Measurements from ENCODE around the gene MFF.
"Not testable (repeated sequence)": the region's sequence is repeated elsewhere in the genome, so short reads cannot be mapped to it uniquely, and the experiment has no call there.

Gene MFF

GRCh38 chr2:227379095-227379494, 54.0 kb downstream of the MFF start, which contains the start of gene TM4SF20:
Gene TM4SF20, minus strand, starts transcription at chr2:227379306. Its CDS starts 38 bp downstream, at chr2:227379268.
- H3K4me1 Mint-ChIP-seq: no peaks in the 10 kb centered on the region
- H3K9me3 Mint-ChIP-seq: no peaks in the 10 kb centered on the region
- H3K27me3 Mint-ChIP-seq (ENCODE audit: low read depth): no peaks in the 10 kb centered on the region
- H3K4me3 Mint-ChIP-seq: no peak within 1 kb of the TSS
- H3K36me3 Mint-ChIP-seq (ENCODE audit: low read depth): no peaks in the 10 kb centered on the region
- TF ChIP-seq CTCF (IDR thresholded peaks at IDR 0.05; ENCODE audit: unreplicated experiment in 3 of 3): no peak
- H3K27ac Mint-ChIP-seq: no peak within 1 kb of the TSS

GRCh38 chr2:227382241-227382835, 57.3 kb downstream of the MFF start:
- not testable (repeated sequence) for H3K4me3 Mint-ChIP-seq; H3K27ac Mint-ChIP-seq; H3K36me3 Mint-ChIP-seq (ENCODE audit: low read depth); H3K4me1 Mint-ChIP-seq; H3K9me3 Mint-ChIP-seq; H3K27me3 Mint-ChIP-seq (ENCODE audit: low read depth)

- Mint-ChIP-seq H3K9me3 (no peaks in the 10 kb centered on the region), H3K4me3 (no peak overlapping the region), H3K27me3 (ENCODE audit: low read depth) (no peaks in the 10 kb centered on the region), H3K27ac (no peak overlapping the region), H3K4me1 (no peaks in the 10 kb centered on the region), H3K36me3 (ENCODE audit: low read depth) (no peaks in the 10 kb centered on the region)
- no peak for TF ChIP-seq CTCF (IDR thresholded peaks at IDR 0.05; ENCODE audit: unreplicated experiment in 3 of 3)
Observed at GRCh38 chr2:227383686-227384085, 58.6 kb downstream of the MFF start.

GRCh38 chr2:227386630-227387029, 61.6 kb downstream of the MFF start:
- TF ChIP-seq CTCF (IDR thresholded peaks at IDR 0.05; ENCODE audit: unreplicated experiment in 3 of 3): no peak
- Mint-ChIP-seq H3K4me3 (no peak overlapping the region), H3K9me3 (no peaks in the 10 kb centered on the region), H3K27ac (no peak overlapping the region), H3K27me3 (ENCODE audit: low read depth) (peaks cover 4% of the 10 kb centered on the region), H3K36me3 (ENCODE audit: low read depth) (no peaks in the 10 kb centered on the region), H3K4me1 (no peaks in the 10 kb centered on the region)

- H3K27me3 Mint-ChIP-seq (ENCODE audit: low read depth); H3K36me3 Mint-ChIP-seq (ENCODE audit: low read depth); H3K4me1 Mint-ChIP-seq; H3K27ac Mint-ChIP-seq; H3K9me3 Mint-ChIP-seq; H3K4me3 Mint-ChIP-seq: not testable (repeated sequence)
Observed at GRCh38 chr2:227387583-227387982, 62.5 kb downstream of the MFF start, which contains the start of gene SCYGR1. Gene SCYGR1, minus strand, starts transcription at chr2:227387949. Its CDS starts 0 bp downstream, at chr2:227387949.

- no peak for TF ChIP-seq CTCF (IDR thresholded peaks at IDR 0.05; ENCODE audit: unreplicated experiment in 3 of 3)
- no peak overlapping the region for H3K27ac Mint-ChIP-seq
- no peaks in the 10 kb centered on the region for H3K9me3 Mint-ChIP-seq
- no peak overlapping the region for H3K4me3 Mint-ChIP-seq
- H3K36me3 Mint-ChIP-seq (ENCODE audit: low read depth): no peaks in the 10 kb centered on the region
- peaks cover 4% of the 10 kb centered on the region for H3K27me3 Mint-ChIP-seq (ENCODE audit: low read depth)
- peaks cover 2% of the 10 kb centered on the region for H3K4me1 Mint-ChIP-seq
Observed at GRCh38 chr2:227388537-227389011, 63.5 kb downstream of the MFF start.

- Mint-ChIP-seq H3K4me3 (no peak overlapping the region), H3K27ac (no peak overlapping the region), H3K36me3 (ENCODE audit: low read depth) (no peaks in the 10 kb centered on the region), H3K27me3 (ENCODE audit: low read depth) (peaks cover 4% of the 10 kb centered on the region), H3K9me3 (no peaks in the 10 kb centered on the region), H3K4me1 (peaks cover 3% of the 10 kb centered on the region)
- no peak for TF ChIP-seq CTCF (IDR thresholded peaks at IDR 0.05; ENCODE audit: unreplicated experiment in 3 of 3)
Observed at GRCh38 chr2:227389231-227389630, 64.2 kb downstream of the MFF start.

Measured in nephron (organoid).